ENCODE results near the gene TANC1.

TANC1 gene

GRCh38 chr2:159147690-159148089 is 179.2 kb downstream of the TANC1 start:
- DNase-seq = no peak

GRCh38 chr2:159148901-159149300 is 180.5 kb downstream of the TANC1 start:
- DNase-seq = no peak

GRCh38 chr2:159149747-159150146 is 181.3 kb downstream of the TANC1 start:
- DNase-seq = no peak

GRCh38 chr2:159150280-159150746 is 181.9 kb downstream of the TANC1 start:
- no peak for DNase-seq

- no peak for DNase-seq
Observed at GRCh38 chr2:159151198-159152127, 183.0 kb downstream of the TANC1 start.

- no peak for DNase-seq
Observed at GRCh38 chr2:159152128-159152778, 183.8 kb downstream of the TANC1 start.

GRCh38 chr2:159153063-159153462 is 184.6 kb downstream of the TANC1 start:
- DNase-seq = no peak

- DNase-seq = no peak
Observed at GRCh38 chr2:159153463-159153862, 185.0 kb downstream of the TANC1 start.

- no peak for DNase-seq
Observed at GRCh38 chr2:159153951-159154350, 185.5 kb downstream of the TANC1 start.

GRCh38 chr2:159154366-159154765 is 185.9 kb downstream of the TANC1 start:
- DNase-seq = no peak

- no peak for DNase-seq
Observed at GRCh38 chr2:159155320-159155719, 186.9 kb downstream of the TANC1 start.

GRCh38 chr2:159155791-159156190 is 187.4 kb downstream of the TANC1 start:
- no peak for DNase-seq

GRCh38 chr2:159156834-159157233 is 188.4 kb downstream of the TANC1 start:
- DNase-seq = no peak

GRCh38 chr2:159157361-159158209 is 189.1 kb downstream of the TANC1 start:
- DNase-seq = no peak

- DNase-seq = no peak
Observed at GRCh38 chr2:159160412-159160811, 192.0 kb downstream of the TANC1 start.

- no peak for DNase-seq
Observed at GRCh38 chr2:159160954-159161353, 192.5 kb downstream of the TANC1 start.

GRCh38 chr2:159163930-159164329 is 195.5 kb downstream of the TANC1 start:
- no peak for DNase-seq

- DNase-seq = no peak
Observed at GRCh38 chr2:159164457-159164911, 196.0 kb downstream of the TANC1 start.

- no peak for DNase-seq
Observed at GRCh38 chr2:159165048-159165447, 196.6 kb downstream of the TANC1 start.

GRCh38 chr2:159168707-159169106 is 200.3 kb downstream of the TANC1 start:
- no peak for DNase-seq

- DNase-seq = no peak
Observed at GRCh38 chr2:159169187-159169586, 200.7 kb downstream of the TANC1 start.

- no peak for DNase-seq
Observed at GRCh38 chr2:159172403-159172802, 204.0 kb downstream of the TANC1 start.

GRCh38 chr2:159174759-159175158 is 206.3 kb downstream of the TANC1 start:
- no peak for DNase-seq

Data from central memory CD4-positive, alpha-beta T cell (primary cell).